Skin of body (tissue), 2 donors: ENCODE measurements around the gene ZNF500. TPM values are rescaled to one million over a fixed set of nuclear protein-coding genes. Genes with fewer than 3 reads are reported as not detected.

ENCODE experiments used
- DNase-seq: peaks from one replicate; lab custom pipeline; 2025; lab: John Stamatoyannopoulos, UW
- total RNA-seq: library from RNA; depleted of rRNA; stranded (reverse); fragments of >200 nt; gene quantifications from one replicate; pipeline ENCODE4 v1.2.3, GENCODE V29; 2014

The ZNF500 gene
- total RNA-seq, 1 donor from 2014 or later = 5.5 TPM

GRCh38 chr16:4775005-4775404, 8.0 kb upstream of the ZNF500 start:
- DNase-seq = no peak

- no peak for DNase-seq
Measured at GRCh38 chr16:4772351-4772750, 5.4 kb upstream of the ZNF500 start.

GRCh38 chr16:4771646-4772045, 4.7 kb upstream of the ZNF500 start:
- no peak for DNase-seq

DNA sequence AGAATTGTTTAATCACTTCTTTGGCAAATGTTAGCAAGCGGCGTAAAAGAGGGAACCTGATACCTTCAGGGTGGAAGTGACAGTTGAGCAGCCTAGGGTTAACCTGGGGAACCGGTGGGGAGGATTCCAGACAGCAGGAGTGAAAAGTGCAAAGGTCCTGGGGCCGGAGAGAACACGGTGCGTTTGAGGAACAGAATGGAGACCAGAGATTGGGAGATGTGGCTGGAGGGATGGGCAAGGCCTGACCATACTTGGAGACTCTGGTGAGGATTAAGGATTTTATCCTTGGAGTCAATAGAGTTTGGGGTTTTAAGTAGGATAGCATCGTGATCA, 2.3 kb upstream of the ZNF500 start:
- DNase-seq = no peak

- DNase-seq = peak; percentile 97
Measured at GRCh38 chr16:4768549-4769305, 1.8 kb upstream of the ZNF500 start.

DNA sequence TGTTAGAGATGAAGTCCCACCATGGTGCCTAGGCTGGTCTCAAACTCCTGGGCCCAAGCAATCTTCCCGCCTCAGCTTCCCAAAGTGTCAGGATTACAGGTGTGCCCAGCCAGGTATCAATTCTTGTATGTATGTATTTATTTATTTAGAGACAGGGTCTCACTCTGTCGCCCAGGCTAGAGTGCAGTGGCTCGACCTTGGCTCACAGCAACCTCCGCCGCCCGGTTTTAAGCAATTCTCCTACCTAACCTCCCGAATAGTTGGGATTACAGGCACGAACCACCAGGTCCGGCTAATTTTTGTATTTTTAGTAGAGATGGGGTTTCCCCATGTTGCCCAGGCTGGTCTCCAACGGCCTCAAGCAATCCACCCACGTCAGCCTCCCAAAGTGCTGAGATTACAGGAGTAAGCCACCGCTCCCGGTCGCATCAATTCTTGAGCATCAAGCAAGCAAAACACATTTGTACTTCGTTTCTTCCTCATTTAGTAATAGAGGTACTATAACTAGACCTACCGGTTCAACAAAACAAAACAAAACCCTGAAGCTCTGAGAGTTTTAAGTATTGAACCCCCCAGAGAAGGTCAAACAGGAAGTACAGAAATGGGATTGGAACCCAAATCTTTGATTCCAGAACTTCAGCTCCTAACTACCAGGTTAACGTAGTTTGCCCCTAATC, 1.0 kb upstream of the ZNF500 start:
- no peak for DNase-seq

- no peak for DNase-seq
Measured at GRCh38 chr16:4765511-4766474, 1.2 kb downstream of the ZNF500 start.

- no peak for DNase-seq
Measured at GRCh38 chr16:4763791-4764190, 3.2 kb downstream of the ZNF500 start.

DNA sequence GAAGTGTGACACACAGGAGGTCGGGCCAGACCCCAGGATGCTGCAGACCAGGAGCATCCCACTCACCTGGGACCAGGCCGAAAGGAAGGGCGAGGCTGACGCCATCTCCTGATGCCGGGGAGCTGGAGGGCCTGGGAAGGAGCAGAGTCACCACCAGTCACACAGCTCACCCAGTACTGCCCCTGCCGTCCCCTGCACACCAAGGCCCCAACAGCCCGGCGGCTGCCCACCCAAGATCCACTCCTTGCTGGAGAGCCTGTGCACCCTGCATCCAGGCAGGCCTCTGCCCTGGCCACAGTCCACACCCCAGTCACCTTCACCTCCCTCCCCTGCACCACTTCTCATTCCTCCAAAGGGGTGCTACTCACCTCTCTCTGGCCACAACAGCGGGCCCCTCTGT, 4.8 kb downstream of the ZNF500 start:
- DNase-seq = no peak

- no peak for DNase-seq
Measured at GRCh38 chr16:4760221-4760910, 6.6 kb downstream of the ZNF500 start.

DNA sequence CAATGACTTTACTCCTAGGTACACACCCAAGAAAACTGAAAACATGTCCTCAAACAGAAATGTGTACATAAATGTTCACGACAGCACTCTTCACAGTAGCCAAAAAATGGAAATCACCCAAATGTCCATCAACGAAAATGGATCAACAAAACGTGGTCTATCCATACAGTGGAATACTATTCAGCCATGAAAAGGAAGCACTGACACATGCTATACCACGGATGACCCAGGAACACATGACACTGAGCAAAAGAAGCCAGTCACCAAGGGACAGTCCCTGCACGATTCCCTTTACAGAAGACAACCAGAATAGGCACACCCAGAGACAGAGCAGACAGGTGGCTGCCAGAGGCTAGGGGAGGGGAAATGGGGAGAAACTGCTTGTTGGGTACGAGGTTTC, 11.3 kb downstream of the ZNF500 start:
- DNase-seq = no peak

DNA sequence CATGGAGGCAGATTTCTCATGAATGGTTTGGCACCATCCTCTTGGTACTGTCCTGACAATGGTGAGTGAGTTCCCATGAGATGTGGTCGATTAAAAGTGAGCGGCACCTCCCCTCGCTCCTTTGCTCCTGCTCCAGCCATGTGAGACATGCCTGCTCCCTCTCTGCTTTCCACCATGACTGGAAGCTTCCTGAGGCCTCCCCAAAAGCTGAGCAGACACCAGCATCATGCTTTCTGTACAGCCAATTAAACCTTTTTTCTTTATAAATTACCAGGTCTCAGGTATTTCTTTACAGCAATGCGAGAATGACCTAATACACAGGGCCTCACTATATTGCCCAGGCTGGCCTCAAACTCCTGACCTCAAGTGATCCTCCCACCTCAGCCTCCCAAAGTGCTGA, 12.1 kb downstream of the ZNF500 start:
- DNase-seq = no peak

- no peak for DNase-seq
Measured at GRCh38 chr16:4753227-4753626, 13.7 kb downstream of the ZNF500 start.

- no peak for DNase-seq
Measured at GRCh38 chr16:4752351-4753100, 14.4 kb downstream of the ZNF500 start.

GRCh38 chr16:4750896-4751295, 16.1 kb downstream of the ZNF500 start:
- DNase-seq = no peak

- DNase-seq = no peak
Measured at GRCh38 chr16:4749700-4750257, 17.2 kb downstream of the ZNF500 start.

GRCh38 chr16:4748682-4749411, 18.1 kb downstream of the ZNF500 start:
- no peak for DNase-seq

DNA sequence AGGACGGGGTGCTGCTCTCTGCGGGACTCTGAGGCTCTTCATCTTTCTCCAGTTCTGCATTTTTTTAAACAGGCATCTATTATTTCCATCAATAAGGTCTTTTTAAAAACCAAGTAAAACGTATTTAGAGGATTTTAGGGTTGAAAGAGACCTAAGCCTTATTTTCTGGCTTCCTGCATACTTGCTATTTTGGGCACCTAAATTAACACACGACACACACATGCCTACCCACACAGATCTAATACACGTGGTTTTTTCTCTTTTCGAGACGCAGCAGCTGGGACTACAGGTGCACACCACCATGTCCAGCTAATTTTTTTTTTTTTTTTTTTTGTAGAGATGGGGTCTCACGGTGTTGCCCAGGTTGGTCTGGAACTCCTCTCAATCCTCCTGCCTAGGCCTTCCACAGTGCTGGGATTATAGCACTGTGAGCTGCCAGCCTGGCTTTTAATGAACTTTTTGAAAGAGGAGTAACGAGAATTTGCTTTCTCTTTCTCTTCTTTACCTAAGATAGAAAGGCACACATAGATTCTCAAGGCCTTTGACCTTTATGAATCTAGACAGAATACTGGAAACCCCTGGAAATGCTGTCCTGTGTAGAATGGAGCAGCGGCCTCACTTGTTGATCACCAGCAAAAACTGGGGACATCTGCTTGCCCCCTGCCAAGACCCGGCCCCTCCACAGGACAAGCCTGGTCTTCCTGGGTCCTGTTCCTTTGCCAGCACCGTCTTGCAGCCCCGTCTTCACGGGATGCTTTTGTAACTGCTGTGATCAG, 18.9 kb downstream of the ZNF500 start:
- no peak for DNase-seq

GRCh38 chr16:4746991-4747574, 19.9 kb downstream of the ZNF500 start:
- DNase-seq = no peak
